MG63 (cell line): Measurements from ENCODE around the gene RAB31. TPM values are rescaled to one million over a fixed set of nuclear protein-coding genes. Genes with fewer than 3 reads are reported as not detected.

Experiments used
- DNase-seq: peaks from one replicate; pipeline ENCODE4 v3.0.0-alpha.2; 2020
- H3K27me3 ChIP-seq: fragments of 250-450 bp; sonication (Bioruptor Pico); 2 replicates; pipeline ENCODE4 v1.5.1; 2020; ENCODE audit warnings: mild to moderate bottlenecking, moderate library complexity
- H3K36me3 ChIP-seq: fragments of 250-450 bp; sonication (Bioruptor Pico); 2 replicates; pipeline ENCODE4 v1.5.1; 2020; ENCODE audit warnings: mild to moderate bottlenecking, moderate library complexity
- H3K4me3 ChIP-seq: fragments of 250-450 bp; sonication (Bioruptor Pico); 2 replicates; pipeline ENCODE4 v1.5.1; 2020; ENCODE audit warnings: mild to moderate bottlenecking, moderate library complexity
- H3K9me3 ChIP-seq: fragments of 250-450 bp; sonication (Bioruptor Pico); 2 replicates; pipeline ENCODE4 v1.5.1; 2020; ENCODE audit warnings: mild to moderate bottlenecking, moderate library complexity
- total RNA-seq: library from RNA; depleted of rRNA; stranded (reverse); fragments of >200 nt; shearing (Covaris generic); gene quantifications from 2 replicates; pipeline ENCODE4 v1.2.3, GENCODE V29; 2014; ENCODE audit warnings: low replicate concordance

RAB31 gene
- total RNA-seq, 1 experiment from 2014 or later, result 19.5 TPM

- H3K9me3 ChIP-seq, result no peaks in the 10 kb centered on the region
- H3K27me3 ChIP-seq, result no peaks in the 10 kb centered on the region
Observed at GRCh38 chr18:9824952-9825371, 116.9 kb downstream of the RAB31 start.

GRCh38 chr18:9825571-9826073, 117.5 kb downstream of the RAB31 start:
- Histone ChIP-seq H3K9me3 (no peaks in the 10 kb centered on the region), H3K36me3 (no peaks in the 10 kb centered on the region), H3K27me3 (no peaks in the 10 kb centered on the region), H3K4me3 (no peak overlapping the region)
- DNase-seq, result peak; percentile 68

More at GRCh38 chr18:9824952-9825371, 116.9 kb downstream of the RAB31 start:
- Histone ChIP-seq H3K4me3 (no peak overlapping the region), H3K36me3 (no peaks in the 10 kb centered on the region)
- no peak for DNase-seq

- no peak for DNase-seq
- no peaks in the 10 kb centered on the region for H3K36me3 ChIP-seq
- no peaks in the 10 kb centered on the region for H3K27me3 ChIP-seq
- no peak overlapping the region for H3K4me3 ChIP-seq
- H3K9me3 ChIP-seq, result no peaks in the 10 kb centered on the region
Observed at GRCh38 chr18:9826685-9827084, 118.6 kb downstream of the RAB31 start.

DNA sequence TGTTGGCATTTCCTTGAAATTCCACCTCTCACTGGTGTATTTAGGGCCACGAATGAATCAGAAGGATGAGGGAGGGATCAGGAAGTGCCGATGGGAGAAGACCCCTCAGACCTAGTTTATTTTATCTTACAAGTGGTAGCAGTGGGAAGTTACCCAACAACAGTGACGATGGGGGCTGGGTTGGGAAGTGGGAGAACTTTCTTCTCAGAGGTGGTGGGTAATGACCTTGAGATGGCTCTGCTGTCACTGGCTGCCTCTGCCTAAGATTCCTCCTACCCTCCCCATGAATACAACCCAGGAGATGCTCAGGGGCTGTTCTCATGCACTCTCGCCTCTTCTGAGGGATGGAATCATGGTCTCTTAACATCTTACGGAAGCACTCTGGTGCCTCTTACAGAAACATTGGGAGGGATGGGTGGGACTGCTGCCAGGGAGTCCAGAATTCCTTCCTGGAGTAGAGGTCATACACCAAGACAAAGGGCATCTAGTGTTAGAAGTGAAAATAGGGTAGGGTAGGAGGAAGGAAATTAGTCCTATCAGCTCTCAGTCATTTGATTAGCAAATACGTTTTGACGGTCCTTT, 119.2 kb downstream of the RAB31 start:
- no peaks in the 10 kb centered on the region for H3K9me3 ChIP-seq

GRCh38 chr18:9827793-9828505, 119.8 kb downstream of the RAB31 start:
- Histone ChIP-seq H3K4me3 (no peak overlapping the region), H3K27me3 (no peaks in the 10 kb centered on the region), H3K9me3 (no peaks in the 10 kb centered on the region), H3K36me3 (no peaks in the 10 kb centered on the region)
- peak; percentile 92 for DNase-seq

More for the DNA sequence above, 119.2 kb downstream of the RAB31 start:
- DNase-seq, result no peak
- no peak overlapping the region for H3K4me3 ChIP-seq
- no peaks in the 10 kb centered on the region for H3K27me3 ChIP-seq
- no peaks in the 10 kb centered on the region for H3K36me3 ChIP-seq

DNA sequence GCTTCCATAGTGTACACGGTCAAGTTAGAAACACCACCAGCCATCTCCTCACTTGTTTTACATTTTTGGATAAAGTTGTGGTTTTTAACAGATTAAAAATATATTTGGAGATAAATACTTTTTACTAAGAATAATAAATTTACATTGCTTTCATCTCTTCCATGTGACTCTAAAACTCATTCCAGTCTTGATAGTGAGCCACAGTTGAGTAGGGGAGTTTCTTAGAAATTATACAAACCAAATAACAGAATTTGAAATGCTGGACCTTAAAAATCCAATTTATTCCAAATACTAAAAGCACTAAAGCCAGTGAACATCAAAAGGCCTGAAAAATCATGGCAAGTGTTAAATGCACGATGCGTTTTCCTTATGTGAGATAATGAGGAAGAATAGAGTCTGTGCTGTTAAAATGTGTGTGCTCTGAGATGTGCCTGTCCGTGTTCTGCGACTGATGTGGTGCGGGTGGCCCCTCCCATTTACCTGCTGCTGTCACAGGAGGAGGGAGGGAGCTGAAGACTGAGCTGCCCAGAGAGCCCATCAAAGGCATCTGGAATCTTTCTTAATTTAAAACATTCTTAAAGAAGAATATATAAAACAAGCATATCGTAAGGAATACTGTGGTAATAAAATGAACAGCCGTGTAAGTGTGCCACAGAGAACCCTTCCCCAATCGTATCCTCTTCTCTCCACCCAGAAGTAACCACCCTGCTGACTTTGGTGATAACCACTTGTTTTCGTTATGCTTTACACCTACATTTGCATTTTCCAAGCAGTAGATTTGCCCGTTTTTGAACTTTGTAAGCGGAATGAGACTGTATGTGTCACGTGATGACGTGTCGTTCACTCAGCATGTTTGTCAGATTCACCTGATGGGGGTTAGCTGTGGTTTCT, 120.7 kb downstream of the RAB31 start:
- Histone ChIP-seq H3K27me3 (no peaks in the 10 kb centered on the region), H3K9me3 (no peaks in the 10 kb centered on the region), H3K4me3 (no peak overlapping the region), H3K36me3 (no peaks in the 10 kb centered on the region)
- no peak for DNase-seq

DNA sequence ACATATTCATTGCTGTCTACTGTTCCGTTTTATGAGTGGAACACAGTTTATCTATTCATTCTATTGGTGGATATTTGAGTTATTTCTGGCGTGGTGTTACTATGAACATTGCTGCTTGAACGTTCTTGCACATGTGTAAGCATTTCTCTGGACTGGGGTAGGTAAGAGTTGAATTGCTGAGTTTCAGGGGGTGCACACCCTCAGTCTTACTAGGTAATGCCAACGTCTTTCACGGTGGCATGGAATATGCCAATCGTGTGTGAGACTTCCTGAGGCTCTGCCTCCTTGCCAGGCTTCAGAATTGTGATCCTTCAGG, 121.3 kb downstream of the RAB31 start:
- DNase-seq, result no peak
- Histone ChIP-seq H3K4me3 (no peak overlapping the region), H3K36me3 (no peaks in the 10 kb centered on the region), H3K9me3 (no peaks in the 10 kb centered on the region), H3K27me3 (no peaks in the 10 kb centered on the region)

GRCh38 chr18:9831036-9831722, 123.1 kb downstream of the RAB31 start:
- no peaks in the 10 kb centered on the region for H3K27me3 ChIP-seq
- DNase-seq, result no peak
- H3K36me3 ChIP-seq, result no peaks in the 10 kb centered on the region
- no peak overlapping the region for H3K4me3 ChIP-seq
- no peaks in the 10 kb centered on the region for H3K9me3 ChIP-seq

DNA sequence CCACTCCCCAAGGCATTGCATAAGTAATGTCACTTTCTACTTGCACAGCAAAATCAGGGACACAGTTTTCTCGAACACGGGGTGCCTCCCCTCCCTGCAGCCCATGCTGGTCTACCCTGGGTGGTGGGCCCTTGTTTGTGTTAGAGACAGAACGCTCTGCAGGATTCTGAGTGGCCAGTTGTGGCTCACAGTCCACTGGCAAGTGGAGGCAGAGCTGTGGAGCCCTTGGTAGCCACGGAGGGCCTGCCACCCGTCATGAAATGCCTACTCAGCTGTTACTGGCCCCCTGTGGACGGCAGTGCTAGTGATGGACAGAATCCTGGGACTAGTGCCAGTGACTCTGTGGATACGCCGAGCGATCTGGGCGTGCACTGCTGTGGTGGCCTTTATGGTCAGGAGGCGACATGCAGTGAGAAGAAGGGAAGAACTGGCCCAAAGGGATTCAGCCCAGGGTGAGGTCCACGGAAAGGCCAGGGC, 123.7 kb downstream of the RAB31 start:
- H3K27me3 ChIP-seq, result no peaks in the 10 kb centered on the region
- no peak for DNase-seq
- no peaks in the 10 kb centered on the region for H3K9me3 ChIP-seq
- H3K4me3 ChIP-seq, result no peak overlapping the region
- no peaks in the 10 kb centered on the region for H3K36me3 ChIP-seq

- Histone ChIP-seq H3K36me3 (no peaks in the 10 kb centered on the region), H3K9me3 (no peaks in the 10 kb centered on the region), H3K4me3 (no peak overlapping the region), H3K27me3 (no peaks in the 10 kb centered on the region)
- no peak for DNase-seq
Observed at GRCh38 chr18:9832871-9833270, 124.8 kb downstream of the RAB31 start.

GRCh38 chr18:9834551-9834950, 126.5 kb downstream of the RAB31 start:
- DNase-seq, result no peak
- Histone ChIP-seq H3K27me3 (no peaks in the 10 kb centered on the region), H3K36me3 (no peaks in the 10 kb centered on the region), H3K4me3 (no peak overlapping the region), H3K9me3 (no peaks in the 10 kb centered on the region)

- Histone ChIP-seq H3K4me3 (no peak overlapping the region), H3K27me3 (no peaks in the 10 kb centered on the region), H3K36me3 (no peaks in the 10 kb centered on the region), H3K9me3 (no peaks in the 10 kb centered on the region)
- no peak for DNase-seq
Observed at GRCh38 chr18:9835113-9835755, 127.1 kb downstream of the RAB31 start.

DNA sequence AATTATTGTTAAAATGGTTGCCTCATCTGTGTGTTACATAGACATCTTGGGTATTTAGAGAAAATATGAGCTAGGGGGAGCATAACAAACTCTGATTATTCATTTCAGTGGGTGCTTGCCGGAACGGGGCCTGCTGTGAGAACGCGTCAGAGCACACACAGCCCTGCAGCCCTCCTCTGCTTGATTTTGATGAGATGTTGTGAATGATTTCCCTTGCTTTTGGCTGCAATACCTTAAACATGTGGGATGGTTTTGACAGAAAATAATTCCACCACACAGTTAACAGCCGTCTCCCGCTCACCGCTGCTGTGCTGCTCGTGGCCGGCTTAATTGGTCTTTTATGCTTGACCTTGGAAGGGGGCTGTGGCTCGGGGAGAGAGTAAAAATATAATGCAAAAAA, 127.7 kb downstream of the RAB31 start:
- Histone ChIP-seq H3K9me3 (no peaks in the 10 kb centered on the region), H3K27me3 (no peaks in the 10 kb centered on the region), H3K36me3 (no peaks in the 10 kb centered on the region), H3K4me3 (no peak overlapping the region)
- DNase-seq, result no peak

DNA sequence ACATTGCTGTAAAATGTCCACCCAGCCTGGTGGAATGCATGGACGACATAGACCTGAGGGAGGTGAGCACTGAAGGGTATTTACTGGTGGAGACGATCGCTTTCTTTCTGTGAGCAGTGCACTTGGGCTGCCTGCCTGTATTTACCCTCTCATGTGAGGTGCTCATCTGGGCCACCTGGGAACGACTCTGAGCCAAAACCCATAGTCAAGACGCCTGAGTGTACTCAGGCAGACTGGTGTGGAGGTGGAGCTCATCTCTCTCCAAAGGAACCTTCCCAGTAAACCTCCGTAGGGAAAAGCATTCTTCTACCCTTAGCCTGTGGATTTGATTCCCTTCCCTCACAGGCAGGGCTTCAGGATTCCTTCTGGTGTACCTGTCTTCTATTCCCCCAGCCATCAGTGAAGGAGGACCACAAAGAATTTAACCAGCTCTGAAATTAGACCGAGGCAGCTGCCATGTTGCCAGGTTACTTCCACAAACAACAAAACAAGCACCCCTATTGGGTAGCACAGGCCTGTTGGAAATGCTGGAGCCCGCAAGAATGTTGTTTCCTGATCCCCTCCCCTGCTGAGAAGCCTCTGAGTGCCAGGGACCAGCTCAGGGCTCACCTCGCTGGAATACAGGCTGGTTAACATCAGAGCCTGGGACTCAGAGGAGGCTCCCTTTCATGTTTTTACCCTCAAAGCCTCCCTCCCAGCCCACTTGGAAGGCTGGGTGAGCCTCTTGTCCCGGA, 130.2 kb downstream of the RAB31 start:
- H3K36me3 ChIP-seq, result no peaks in the 10 kb centered on the region
- DNase-seq, result peak; percentile 87
- no peaks in the 10 kb centered on the region for H3K27me3 ChIP-seq
- H3K9me3 ChIP-seq, result no peaks in the 10 kb centered on the region
- H3K4me3 ChIP-seq, result no peak overlapping the region

GRCh38 chr18:9839211-9839610, 131.1 kb downstream of the RAB31 start:
- DNase-seq, result no peak
- no peaks in the 10 kb centered on the region for H3K27me3 ChIP-seq
- H3K36me3 ChIP-seq, result no peaks in the 10 kb centered on the region
- no peak overlapping the region for H3K4me3 ChIP-seq
- H3K9me3 ChIP-seq, result no peaks in the 10 kb centered on the region

DNA sequence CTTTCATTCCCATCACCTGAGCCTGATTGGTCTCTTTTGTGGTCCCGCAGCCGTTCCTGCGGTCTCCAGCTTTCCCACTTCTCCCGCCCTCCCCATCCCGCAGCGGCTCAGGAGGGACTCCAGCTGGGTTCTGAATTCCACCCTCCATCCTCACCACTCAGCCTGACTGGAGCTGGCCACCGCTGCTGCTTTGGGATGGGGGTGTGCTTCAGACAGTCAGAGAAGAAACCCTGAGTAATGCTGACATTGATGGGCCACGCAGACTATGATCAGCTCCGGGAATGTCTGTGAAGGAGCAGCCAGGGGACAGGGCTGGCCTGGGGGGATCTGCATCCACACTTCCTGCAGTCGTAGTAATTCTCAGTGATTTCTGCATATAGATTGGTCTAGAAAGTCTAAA, 131.8 kb downstream of the RAB31 start:
- no peaks in the 10 kb centered on the region for H3K9me3 ChIP-seq
- no peak overlapping the region for H3K4me3 ChIP-seq
- H3K36me3 ChIP-seq, result no peaks in the 10 kb centered on the region
- DNase-seq, result no peak
- H3K27me3 ChIP-seq, result no peaks in the 10 kb centered on the region
